ENCODE data around the gene LRBA. TPM values are rescaled to one million over a fixed set of nuclear protein-coding genes. Genes with fewer than 3 reads are reported as not detected.

LRBA gene
- total and polyA plus RNA-seq, 2 of the 4 experiments (the other 2 are of a cell fraction), result 10.2 to 51.6 TPM

GRCh38 chr4:150961566-150961965 is 53.5 kb downstream of the LRBA start:
- H3K56ac ChIP-seq (ENCODE audit: extremely low read depth, insufficient read depth, low read length), result no peak overlapping the region
- no peaks in the 10 kb centered on the region for H3K36me3 ChIP-seq (ENCODE audit: control insufficient read depth, insufficient read depth, low read length)
- H2AFZ ChIP-seq (replicated peaks; ENCODE audit: low read length, poor library complexity), result no peak overlapping the region
- H2BK5ac ChIP-seq (ENCODE audit: low read depth, low read length, poor library complexity, severe bottlenecking), result no peak overlapping the region
- no CpG with 5 or more reads among the region's 1 CpG for WGBS, 2 experiments (ENCODE audit: extremely low coverage in 2 of 2, insufficient read length in 1 of 2)
- H2AK5ac ChIP-seq (ENCODE audit: low read depth, low read length), result no peak overlapping the region
- no peak overlapping the region for H3K9ac ChIP-seq (ENCODE audit: low read depth, low read length)
- H2BK15ac ChIP-seq (ENCODE audit: low read depth, low read length), result no peak overlapping the region
- H3K27ac ChIP-seq (ENCODE audit: insufficient read depth, low read length), result no peak overlapping the region
- H3K79me1 ChIP-seq (ENCODE audit: low read depth in 1 of 2, low read length in 2 of 2), result peaks cover 0 to 3% of the 10 kb centered on the region in 2 experiments; a peak in 2 of 4 replicates
- H3K4ac ChIP-seq (ENCODE audit: low read depth, low read length), result no peak overlapping the region
- ChIA-PET POLR2A (ENCODE audit: unreplicated experiment) (no interaction called here), CTCF (no interaction called here)
- BruUV-seq (replicated peaks), result no TSS peak
- H2AK9ac ChIP-seq (replicated peaks; ENCODE audit: low read depth, low read length, poor library complexity), result no peak overlapping the region
- no peak for DNase-seq
- dilution Hi-C loops (cut with HindIII; ENCODE audit: low sequenced_read_pairs, unreplicated experiment), result no loop called here
- no peaks in the 10 kb centered on the region for H4K20me1 ChIP-seq (ENCODE audit: insufficient read depth, low read length)
- no peak overlapping the region for H3K18ac ChIP-seq (ENCODE audit: low read depth, low read length)
- no peak overlapping the region for H2BK20ac ChIP-seq (ENCODE audit: low read depth, low read length)
- in situ Hi-C loops (cut with MboI; ENCODE audit: low sequenced_read_pairs), result no loop called here
- H3K4me2 ChIP-seq (ENCODE audit: low read depth, low read length), result no peak overlapping the region
- H2BK120ac ChIP-seq (ENCODE audit: low read depth, low read length), result no peak overlapping the region
- ATAC-seq (ENCODE audit: low read depth), result no peak
- no peak overlapping the region for H3K4me3 ChIP-seq (ENCODE audit: insufficient read depth, low read depth, low read length)
- no peak overlapping the region for H4K5ac ChIP-seq (ENCODE audit: low read depth, low read length)
- TF ChIP-seq CEBPB (IDR thresholded peaks at IDR 0.05; ENCODE audit: low read depth, low read length) (no peak), NFE2L2 (IDR thresholded peaks at IDR 0.05; ENCODE audit: low read depth, low read length) (no peak)
- H3K9me3 ChIP-seq (ENCODE audit: control insufficient read depth, insufficient read depth, low read length), result no peaks in the 10 kb centered on the region
- intact Hi-C loops (cut with micrococcal nuclease), result no loop called here
- H3K14ac ChIP-seq (replicated peaks; ENCODE audit: low read depth, low read length), result no peak overlapping the region
- H3K9me1 ChIP-seq (ENCODE audit: insufficient read depth, low read length), result no peaks in the 10 kb centered on the region
- H3K27me3 ChIP-seq (ENCODE audit: control insufficient read depth, insufficient read depth, low read length), result no peaks in the 10 kb centered on the region
- no peak overlapping the region for H4K91ac ChIP-seq (ENCODE audit: insufficient read depth, low read depth, low read length)
- no peak overlapping the region for H3K23ac ChIP-seq (ENCODE audit: low read depth, low read length)
- no peaks in the 10 kb centered on the region for H3K4me1 ChIP-seq (ENCODE audit: control insufficient read depth, insufficient read depth, low read length)
- no peak overlapping the region for H4K8ac ChIP-seq (ENCODE audit: low read depth in 2 of 2, low read length in 2 of 2)
